HUES64 (cell line): ENCODE data around the gene ARHGAP42.

Source experiments
- H3K27ac ChIP-seq: 2 replicates; pipeline ENCODE4 v1.7.0; 2013; ENCODE audit warnings: low read depth, low read length, inconsistent platforms
- H3K27me3 ChIP-seq: 2 replicates; pipeline ENCODE4 v1.6.1; 2013; ENCODE audit warnings: mild to moderate bottlenecking, low read length; ENCODE audit not compliant: insufficient read depth
- H3K36me3 ChIP-seq: 2 replicates; pipeline ENCODE4 v1.6.1; 2013; ENCODE audit warnings: mild to moderate bottlenecking, low read length; ENCODE audit not compliant: insufficient read depth
- H3K4me1 ChIP-seq: 2 replicates; pipeline ENCODE4 v1.6.1; 2013; ENCODE audit warnings: mild to moderate bottlenecking, low read length, moderate library complexity; ENCODE audit not compliant: insufficient read depth
- H3K4me3 ChIP-seq: 2 replicates; pipeline ENCODE4 v1.5.1; 2013; ENCODE audit warnings: mild to moderate bottlenecking, low read length, moderate library complexity
- H3K9ac ChIP-seq: 2 replicates; pipeline ENCODE4 v1.6.1; 2013; ENCODE audit warnings: mild to moderate bottlenecking, low read depth, low read length
- H3K9me3 ChIP-seq: 2 replicates; pipeline ENCODE4 v1.6.1; 2013; ENCODE audit warnings: low read depth, low read length; ENCODE audit not compliant: insufficient read depth
- WGBS: fragments of 150-250, 120-280 bp; methylation state at CpG from one replicate; pipeline ENCODE4 v1.1.7; 2013; ENCODE audit warnings: missing lambda C conversion rate; 5-methylcytosine and 5-hydroxymethylcytosine counted together

ARHGAP42 gene

GRCh38 chr11:100681064-100681502 is 6.0 kb upstream of the ARHGAP42 start:
- no peak overlapping the region for H3K4me3 ChIP-seq
- H3K27me3 ChIP-seq, result no peaks in the 10 kb centered on the region
- WGBS, result 79% methylated on average over 6 of the region's 8 CpGs
- H3K9ac ChIP-seq, result no peak overlapping the region
- peaks cover 16% of the 10 kb centered on the region for H3K4me1 ChIP-seq
- no peak overlapping the region for H3K27ac ChIP-seq
- no peaks in the 10 kb centered on the region for H3K36me3 ChIP-seq
- no peaks in the 10 kb centered on the region for H3K9me3 ChIP-seq

GRCh38 chr11:100682247-100682969 is 4.7 kb upstream of the ARHGAP42 start:
- Histone ChIP-seq H3K4me3 (no peak overlapping the region), H3K4me1 (peaks cover 15% of the 10 kb centered on the region), H3K9ac (no peak overlapping the region), H3K27ac (no peak overlapping the region), H3K27me3 (no peaks in the 10 kb centered on the region), H3K9me3 (no peaks in the 10 kb centered on the region), H3K36me3 (no peaks in the 10 kb centered on the region)
- 90% methylated on average over 1 of the region's 2 CpGs for WGBS

- H3K4me1 ChIP-seq, result peaks cover 8% of the 10 kb centered on the region
- no peaks in the 10 kb centered on the region for H3K9me3 ChIP-seq
- no peak overlapping the region for H3K4me3 ChIP-seq
- no peaks in the 10 kb centered on the region for H3K36me3 ChIP-seq
- H3K27ac ChIP-seq, result no peak overlapping the region
- no peaks in the 10 kb centered on the region for H3K27me3 ChIP-seq
- H3K9ac ChIP-seq, result no peak overlapping the region
- 94% methylated on average over 3 of the region's 3 CpGs for WGBS
Measured at GRCh38 chr11:100683126-100683525, 4.0 kb upstream of the ARHGAP42 start.

GRCh38 chr11:100684101-100685065 is 2.7 kb upstream of the ARHGAP42 start:
- H3K4me3 ChIP-seq, result no peak overlapping the region
- 94% methylated on average over 5 of the region's 6 CpGs for WGBS
- no peak overlapping the region for H3K9ac ChIP-seq
- no peaks in the 10 kb centered on the region for H3K9me3 ChIP-seq
- H3K36me3 ChIP-seq, result no peaks in the 10 kb centered on the region
- H3K27me3 ChIP-seq, result no peaks in the 10 kb centered on the region
- H3K4me1 ChIP-seq, result peaks cover 17% of the 10 kb centered on the region
- no peak overlapping the region for H3K27ac ChIP-seq

GRCh38 chr11:100686476-100687053 is 523 bp upstream of the ARHGAP42 start:
- WGBS, result 2% methylated on average over 12 of the region's 14 CpGs
- Histone ChIP-seq H3K36me3 (no peaks in the 10 kb centered on the region), H3K4me1 (peaks cover 23% of the 10 kb centered on the region), H3K27me3 (no peaks in the 10 kb centered on the region), H3K27ac (peak overlapping the region; percentile 86; the same call in 1 of the 2 replicates), H3K9me3 (no peaks in the 10 kb centered on the region), H3K9ac (peak overlapping the region; percentile 76), H3K4me3 (peak overlapping the region; percentile 89)

GRCh38 chr11:100687630-100688395 is 725 bp downstream of the ARHGAP42 start:
- Histone ChIP-seq H3K4me1 (peaks cover 29% of the 10 kb centered on the region), H3K27ac (peak overlapping the region; percentile 86; the same call in 1 of the 2 replicates), H3K36me3 (no peaks in the 10 kb centered on the region), H3K4me3 (peak overlapping the region; percentile 89), H3K9ac (peak overlapping the region; percentile 87), H3K9me3 (no peaks in the 10 kb centered on the region), H3K27me3 (no peaks in the 10 kb centered on the region)
- WGBS, result 1% methylated on average over 24 of the region's 24 CpGs

- H3K27me3 ChIP-seq, result no peaks in the 10 kb centered on the region
- H3K9ac ChIP-seq, result no peak overlapping the region
- H3K4me1 ChIP-seq, result peaks cover 37% of the 10 kb centered on the region
- no peaks in the 10 kb centered on the region; the same call in 1 of the 2 replicates for H3K36me3 ChIP-seq
- 15% methylated on average over 2 of the region's 4 CpGs for WGBS
- no peak overlapping the region for H3K27ac ChIP-seq
- no peaks in the 10 kb centered on the region for H3K9me3 ChIP-seq
- H3K4me3 ChIP-seq, result peak overlapping the region; percentile 89
Measured at GRCh38 chr11:100689141-100689540, 2.1 kb downstream of the ARHGAP42 start.

GRCh38 chr11:100691896-100692653 is 5.0 kb downstream of the ARHGAP42 start:
- H3K27ac ChIP-seq, result no peak overlapping the region
- H3K9me3 ChIP-seq, result no peaks in the 10 kb centered on the region
- no peaks in the 10 kb centered on the region for H3K27me3 ChIP-seq
- no peak overlapping the region for H3K4me3 ChIP-seq
- no peak overlapping the region for H3K9ac ChIP-seq
- peaks cover 30% of the 10 kb centered on the region for H3K4me1 ChIP-seq
- H3K36me3 ChIP-seq, result no peaks in the 10 kb centered on the region; the same call in 1 of the 2 replicates
- WGBS, result 93% methylated on average over 1 of the region's 1 CpG

- Histone ChIP-seq H3K4me3 (no peak overlapping the region), H3K9ac (no peak overlapping the region), H3K27ac (no peak overlapping the region), H3K4me1 (peaks cover 14% of the 10 kb centered on the region), H3K9me3 (no peaks in the 10 kb centered on the region), H3K36me3 (peaks cover 7% of the 10 kb centered on the region), H3K27me3 (no peaks in the 10 kb centered on the region)
- 93% methylated on average over 3 of the region's 5 CpGs for WGBS
Measured at GRCh38 chr11:100695911-100696310, 8.8 kb downstream of the ARHGAP42 start.

- Histone ChIP-seq H3K27me3 (no peaks in the 10 kb centered on the region), H3K4me3 (no peak overlapping the region)
- WGBS, result 94% methylated on average over 2 of the region's 2 CpGs
Measured at GRCh38 chr11:100703139-100703538, 16.1 kb downstream of the ARHGAP42 start.

More at GRCh38 chr11:100703139-100703538, 16.1 kb downstream of the ARHGAP42 start:
- H3K9ac ChIP-seq, result no peak overlapping the region
- H3K4me1 ChIP-seq, result peaks cover 16% of the 10 kb centered on the region
- H3K9me3 ChIP-seq, result no peaks in the 10 kb centered on the region
- H3K36me3 ChIP-seq, result peaks cover 10% of the 10 kb centered on the region
- H3K27ac ChIP-seq, result no peak overlapping the region
